Common myeloid progenitor, CD34-positive (primary cell): Measurements from ENCODE around the gene CAV2. TPM values are rescaled to one million over a fixed set of nuclear protein-coding genes. Genes with fewer than 3 reads are reported as not detected.

Source experiments
- CTCF ChIA-PET: fragments of 350-600 bp; sonication (Branson Sonifier 250); formaldehyde crosslinking; loops from one replicate; lab custom pipeline; 2021; ENCODE audit warnings: antibody characterized with exemption; lab: Charles Lee
- POLR2A ChIA-PET: fragments of 350-600 bp; sonication (Branson Sonifier 250); formaldehyde crosslinking; loops from one replicate; lab custom pipeline; 2021; ENCODE audit warnings: antibody characterized with exemption; lab: Charles Lee
- DNase-seq, 3 donors: peaks; one replicate each; pipeline versions ENCODE4 v3.0.0 to v3.0.0-alpha.2; 2013
- H3K27ac ChIP-seq, 2 experiments: 1 replicate in 1 of 2; 2 replicates in 1 of 2; pipeline ENCODE4 v1.7.0; 2013; ENCODE audit warnings: inconsistent platforms in 2 of 2, low read length in 2 of 2, mild to moderate bottlenecking in 2 of 2, low read depth in 1 of 2, moderate library complexity in 1 of 2; ENCODE audit not compliant: severe bottlenecking in 2 of 2, insufficient read depth in 1 of 2, poor library complexity in 1 of 2
- H3K27me3 ChIP-seq, 5 experiments: replicated peaks in 2 of 5; 1 replicate in 3 of 5; 2 replicates in 2 of 5; pipeline versions ENCODE4 v1.6.1 to v1.7.0; 2013; ENCODE audit warnings: low read length in 4 of 5, mild to moderate bottlenecking in 2 of 5, moderate library complexity in 2 of 5, inconsistent platforms in 1 of 5; ENCODE audit not compliant: insufficient read depth in 5 of 5, control insufficient read depth in 4 of 5
- H3K36me3 ChIP-seq, 4 experiments: 1 replicate in 2 of 4; 2 replicates in 2 of 4; pipeline versions ENCODE4 v1.6.1 to v1.7.0; 2013; ENCODE audit warnings: low read length in 3 of 4, control low read depth in 1 of 4, mild to moderate bottlenecking in 1 of 4; ENCODE audit not compliant: control insufficient read depth in 4 of 4, insufficient read depth in 4 of 4
- H3K4me1 ChIP-seq, 4 experiments: 1 replicate in 3 of 4; 2 replicates in 1 of 4; pipeline versions ENCODE4 v1.6.1 to v1.7.1; 2013; ENCODE audit warnings: low read length in 3 of 4, mild to moderate bottlenecking in 3 of 4, control low read depth in 1 of 4, inconsistent platforms in 1 of 4, moderate library complexity in 1 of 4; ENCODE audit not compliant: control insufficient read depth in 4 of 4, insufficient read depth in 4 of 4; ENCODE audit errors: control extremely low read depth in 1 of 4
- H3K4me3 ChIP-seq, 7 experiments: 1 replicate in 4 of 7; 2 replicates in 3 of 7; pipeline versions ENCODE4 v1.5.1 to v1.7.0; 2013; ENCODE audit warnings: mild to moderate bottlenecking in 7 of 7, low read length in 6 of 7, moderate library complexity in 6 of 7, inconsistent platforms in 2 of 7, low read depth in 2 of 7, control low read depth in 1 of 7; ENCODE audit not compliant: insufficient read depth in 4 of 7, control insufficient read depth in 1 of 7; ENCODE audit errors: extremely low read depth in 1 of 7
- H3K9me3 ChIP-seq, 5 experiments: 1 replicate in 4 of 5; 2 replicates in 1 of 5; pipeline versions ENCODE4 v1.6.1 to v1.7.1; 2013; ENCODE audit warnings: low read length in 4 of 5, mild to moderate bottlenecking in 2 of 5, inconsistent platforms in 1 of 5, low read depth in 1 of 5, moderate library complexity in 1 of 5; ENCODE audit not compliant: control insufficient read depth in 4 of 5, insufficient read depth in 2 of 5; ENCODE audit errors: control extremely low read depth in 1 of 5
- WGBS: methylation state at CpG from one replicate; pipeline ENCODE4 v1.1.5; 2013; ENCODE audit not compliant: insufficient coverage; 5-methylcytosine and 5-hydroxymethylcytosine counted together
- polyA plus RNA-seq: library from polyadenylated mRNA; unstranded; fragments of 120-200 nt; gene quantifications from one replicate; pipeline ENCODE4 v1.2.1, GENCODE V29; 2013

CAV2 gene, protein sequence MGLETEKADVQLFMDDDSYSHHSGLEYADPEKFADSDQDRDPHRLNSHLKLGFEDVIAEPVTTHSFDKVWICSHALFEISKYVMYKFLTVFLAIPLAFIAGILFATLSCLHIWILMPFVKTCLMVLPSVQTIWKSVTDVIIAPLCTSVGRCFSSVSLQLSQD
- polyA plus RNA-seq = 1.3 TPM

DNA sequence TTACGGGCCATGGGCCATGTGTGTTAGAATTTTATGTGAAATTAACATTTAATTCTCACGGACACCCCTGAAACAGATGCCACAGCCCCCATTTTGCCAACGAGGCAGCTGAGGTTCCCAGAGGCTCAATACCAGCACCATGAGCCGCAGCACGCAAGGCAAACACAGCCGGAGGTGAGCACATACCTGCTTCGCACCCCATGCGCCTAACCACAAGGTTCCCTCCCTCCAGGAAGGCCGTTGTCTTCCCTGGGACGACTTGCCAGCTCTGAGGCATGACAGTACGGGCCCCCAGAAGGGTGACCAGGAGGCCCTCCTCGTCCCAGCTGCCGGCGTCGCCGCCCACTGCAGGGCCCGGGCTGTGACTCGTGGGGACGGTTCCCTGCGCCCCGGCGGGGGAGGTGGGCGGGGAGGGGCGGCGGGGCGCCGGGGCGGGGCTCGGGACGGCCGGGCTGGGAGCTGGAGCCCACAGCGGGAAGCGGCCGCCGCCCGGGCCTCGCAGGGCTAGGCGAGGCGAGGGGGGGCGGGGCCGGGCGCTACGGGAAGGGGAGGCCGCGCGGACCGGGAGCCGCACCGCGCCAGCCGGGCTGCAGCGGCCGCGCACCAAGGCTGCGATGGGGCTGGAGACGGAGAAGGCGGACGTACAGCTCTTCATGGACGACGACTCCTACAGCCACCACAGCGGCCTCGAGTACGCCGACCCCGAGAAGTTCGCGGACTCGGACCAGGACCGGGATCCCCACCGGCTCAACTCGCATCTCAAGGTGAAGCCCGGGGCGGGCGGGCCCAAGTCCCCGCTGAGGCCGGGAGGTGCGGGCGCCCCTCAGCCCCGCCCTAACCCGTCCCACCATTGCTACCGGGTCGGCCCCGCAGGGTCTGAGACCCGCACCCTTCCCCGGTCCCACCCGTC, at the start of gene CAV2:
Gene CAV2, plus strand, starts transcription at position 571 of the 910 bp plus-strand sequence. Its CDS starts 44 bp downstream, at position 615.
- peak in 2 of 3 donors; percentile 41 to 59 for DNase-seq
- Histone ChIP-seq H3K9me3 (no peaks in the 10 kb centered on the region), H3K4me1 (peaks cover 0 to 17% (median 12%) of the 10 kb centered on the region in 4 experiments), H3K4me3 (peak within 1 kb of the TSS; percentile 9 to 81 (median 63)), H3K36me3 (no peaks in the 10 kb centered on the region), H3K27ac (peak within 1 kb of the TSS in 1 of 2 experiments; percentile 59), H3K27me3 (peaks cover 14 to 38% (median 18%) of the 10 kb centered on the region in 5 experiments)
- ChIA-PET CTCF (interaction anchor here (0.5 kb wide), 1 partner anchor 319 kb away, joined by 4 read pairs; no protein-coding TSS in a partner anchor), POLR2A (no interaction called here)
- WGBS = 6% methylated on average over 57 of the region's 86 CpGs

DNA sequence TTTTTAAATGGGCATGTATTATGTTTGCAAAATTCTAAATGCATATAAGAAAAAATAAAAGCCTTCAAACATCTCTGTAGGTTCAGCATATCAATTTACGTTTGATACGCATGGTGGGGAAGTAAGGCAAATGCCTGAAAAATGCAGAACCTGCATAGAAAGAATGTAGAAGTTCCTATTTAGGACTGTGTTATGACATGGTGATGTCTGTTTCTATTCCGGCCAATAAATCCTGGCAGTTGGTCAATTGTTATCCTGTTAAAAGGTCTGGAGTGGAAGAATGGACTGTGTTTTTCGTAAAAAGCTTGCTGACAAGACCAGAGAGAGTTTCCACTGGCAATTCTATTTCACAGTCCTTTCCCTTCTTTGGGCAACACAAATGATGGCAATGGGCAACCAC, 49.6 kb upstream of the CAV2 start:
- H3K4me3 ChIP-seq = no peak overlapping the region
- CTCF ChIA-PET = no interaction called here
- POLR2A ChIA-PET = no interaction called here
- 77% methylated on average over 3 of the region's 4 CpGs for WGBS
- no peaks in the 10 kb centered on the region for H3K9me3 ChIP-seq
- H3K4me1 ChIP-seq = no peaks in the 10 kb centered on the region
- no peaks in the 10 kb centered on the region for H3K27me3 ChIP-seq
- no peak overlapping the region for H3K27ac ChIP-seq
- DNase-seq = no peak
- no peaks in the 10 kb centered on the region for H3K36me3 ChIP-seq

DNA sequence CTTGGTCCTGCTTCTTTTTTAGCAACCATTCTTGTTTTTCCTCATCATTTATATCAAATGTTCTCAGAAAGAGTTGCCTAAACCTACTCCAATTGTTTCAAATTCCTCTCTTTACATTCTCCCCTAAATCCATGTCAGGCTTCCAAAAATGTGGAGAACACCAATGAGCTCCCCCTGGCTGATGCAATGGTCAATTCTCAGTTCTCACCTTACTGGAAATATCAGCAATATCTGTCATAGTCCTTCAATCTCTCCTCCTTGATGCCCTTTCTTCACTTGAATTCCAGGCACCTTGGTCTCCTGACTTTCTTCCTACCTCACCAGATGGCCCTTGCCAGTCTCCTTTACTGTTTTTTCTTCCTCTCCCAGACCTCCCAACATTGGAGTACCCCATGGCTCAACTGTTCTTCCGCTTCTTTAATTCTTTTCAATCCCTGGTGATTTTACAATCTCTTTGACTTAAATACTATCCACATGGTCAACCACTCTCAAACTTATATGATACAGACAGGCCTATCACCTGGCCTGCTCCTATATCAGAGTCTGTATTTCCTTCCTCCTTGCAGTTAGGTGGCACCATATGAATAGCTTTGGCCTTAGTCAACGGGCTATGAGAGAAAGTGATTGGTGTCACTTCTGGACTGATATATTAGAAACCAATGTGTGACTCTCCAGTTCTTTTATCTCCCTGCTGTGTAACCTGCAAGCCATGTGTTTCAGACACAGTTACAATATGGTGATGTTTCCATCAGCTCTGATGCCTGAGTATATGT, 47.4 kb upstream of the CAV2 start:
- POLR2A ChIA-PET = no interaction called here
- no peaks in the 10 kb centered on the region for H3K4me1 ChIP-seq
- H3K36me3 ChIP-seq = no peaks in the 10 kb centered on the region
- no peaks in the 10 kb centered on the region for H3K27me3 ChIP-seq
- H3K27ac ChIP-seq = no peak overlapping the region
- CTCF ChIA-PET = no interaction called here
- no peak for DNase-seq
- no peaks in the 10 kb centered on the region for H3K9me3 ChIP-seq
- 100% methylated on average over 1 of the region's 2 CpGs for WGBS
- H3K4me3 ChIP-seq = no peak overlapping the region

DNA sequence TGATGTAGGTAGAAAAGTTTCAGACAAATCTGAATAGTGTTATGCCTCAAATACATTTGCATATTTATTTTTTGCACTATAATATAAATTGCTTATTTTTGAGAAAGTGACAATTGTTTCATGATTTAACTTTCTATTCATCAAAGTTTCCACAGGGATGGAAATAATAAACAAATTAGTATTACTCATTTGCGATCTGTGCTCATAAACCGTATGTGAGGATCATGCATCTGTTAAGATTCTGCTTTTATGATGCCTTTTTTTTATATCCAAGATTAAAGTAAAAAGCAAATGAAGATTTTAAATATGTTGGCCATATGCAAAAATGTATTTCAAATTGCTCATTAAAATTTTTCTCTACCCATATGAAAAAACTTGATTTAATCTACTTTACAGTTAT, 45.2 kb upstream of the CAV2 start:
- Histone ChIP-seq H3K27ac (no peak overlapping the region), H3K9me3 (no peaks in the 10 kb centered on the region), H3K4me3 (no peak overlapping the region), H3K27me3 (no peaks in the 10 kb centered on the region), H3K36me3 (no peaks in the 10 kb centered on the region), H3K4me1 (no peaks in the 10 kb centered on the region)
- ChIA-PET POLR2A (no interaction called here), CTCF (no interaction called here)
- DNase-seq = no peak
- no CpG with 5 or more reads among the region's 2 CpGs for WGBS

DNA sequence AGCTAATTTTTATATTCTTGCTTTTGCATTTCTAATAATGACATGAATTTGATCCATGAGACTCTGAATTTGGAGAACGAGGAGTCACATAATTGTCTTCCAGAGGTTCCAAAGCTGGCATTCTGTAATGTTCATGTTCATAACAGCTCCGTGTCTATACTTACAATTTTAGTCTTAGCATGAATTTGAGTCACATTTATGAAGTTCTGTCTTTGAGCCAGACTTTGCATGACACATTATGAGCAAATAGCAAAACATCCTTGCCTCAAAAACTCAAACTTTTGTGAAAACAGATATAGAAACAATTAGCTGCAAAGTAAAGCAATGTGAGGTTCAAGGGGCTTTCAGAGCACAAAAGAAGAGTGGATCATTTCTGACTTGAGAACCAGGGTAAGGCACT, 44.5 kb upstream of the CAV2 start:
- H3K9me3 ChIP-seq = no peaks in the 10 kb centered on the region
- no peaks in the 10 kb centered on the region for H3K27me3 ChIP-seq
- ChIA-PET CTCF (no interaction called here), POLR2A (no interaction called here)
- no peak overlapping the region for H3K27ac ChIP-seq
- H3K4me1 ChIP-seq = no peaks in the 10 kb centered on the region
- no peaks in the 10 kb centered on the region for H3K36me3 ChIP-seq
- 100% methylated on average over 1 of the region's 2 CpGs for WGBS
- DNase-seq = no peak
- no peak overlapping the region for H3K4me3 ChIP-seq

DNA sequence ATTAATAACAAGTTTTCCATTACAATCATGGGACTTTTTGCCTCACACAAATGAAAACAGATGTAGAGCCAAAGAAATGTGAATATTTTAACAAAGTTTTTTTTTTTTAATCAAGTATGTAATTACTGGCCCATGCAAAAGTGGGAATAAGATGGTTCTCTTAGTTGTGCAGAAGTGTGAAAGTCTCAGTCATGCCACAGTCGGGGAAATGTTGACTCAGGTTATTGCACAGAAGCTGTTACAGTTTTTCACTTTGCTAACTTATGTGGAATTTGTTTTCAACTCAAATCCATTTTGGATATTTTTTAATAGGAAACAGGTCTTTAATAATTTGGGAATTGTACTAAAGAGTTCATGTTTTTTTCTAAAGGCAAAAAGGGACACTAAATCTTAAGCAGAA, 44.0 kb upstream of the CAV2 start:
- no peak overlapping the region for H3K4me3 ChIP-seq
- DNase-seq = no peak
- H3K36me3 ChIP-seq = no peaks in the 10 kb centered on the region
- no peak overlapping the region for H3K27ac ChIP-seq
- no peaks in the 10 kb centered on the region for H3K27me3 ChIP-seq
- WGBS = 100% methylated on average over 1 of the region's 1 CpG
- CTCF ChIA-PET = no interaction called here
- no peaks in the 10 kb centered on the region for H3K4me1 ChIP-seq
- no peaks in the 10 kb centered on the region for H3K9me3 ChIP-seq
- POLR2A ChIA-PET = no interaction called here
